GM18498 (cell line): ENCODE data around the gene RBFOX2.

Source experiments
- ATAC-seq: cut with Tn5 transposase; IDR thresholded peaks from one replicate; pipeline ENCODE4 v1.9.1; 2021; ENCODE audit warnings: mild to moderate bottlenecking, moderate library complexity; ENCODE audit not compliant: unreplicated experiment

Gene RBFOX2

GRCh38 chr22:35947794-35948425, 80.7 kb downstream of the RBFOX2 start:
- ATAC-seq, result no peak

GRCh38 chr22:35944458-35944857, 84.2 kb downstream of the RBFOX2 start:
- ATAC-seq, result no peak

- ATAC-seq, result no peak
These were observed 88.5 kb downstream of the RBFOX2 start for GRCh38 chr22:35940166-35940565.

GRCh38 chr22:35938226-35938625, 90.4 kb downstream of the RBFOX2 start:
- ATAC-seq, result no peak

GRCh38 chr22:35930933-35931332, 97.7 kb downstream of the RBFOX2 start:
- no peak for ATAC-seq

- ATAC-seq, result no peak
These were observed 100.3 kb downstream of the RBFOX2 start for GRCh38 chr22:35928285-35928798.

GRCh38 chr22:35923026-35923425, 105.6 kb downstream of the RBFOX2 start:
- ATAC-seq, result no peak

GRCh38 chr22:35921777-35922176, 106.8 kb downstream of the RBFOX2 start:
- ATAC-seq, result no peak

GRCh38 chr22:35921044-35921443, 107.6 kb downstream of the RBFOX2 start:
- ATAC-seq, result no peak

GRCh38 chr22:35919002-35919542, 109.6 kb downstream of the RBFOX2 start:
- no peak for ATAC-seq

GRCh38 chr22:35918456-35918855, 110.2 kb downstream of the RBFOX2 start:
- ATAC-seq, result no peak

GRCh38 chr22:35917651-35918050, 111.0 kb downstream of the RBFOX2 start:
- no peak for ATAC-seq

GRCh38 chr22:35915477-35916013, 113.1 kb downstream of the RBFOX2 start:
- no peak for ATAC-seq

GRCh38 chr22:35914665-35915476, 113.8 kb downstream of the RBFOX2 start:
- ATAC-seq, result no peak

- ATAC-seq, result no peak
These were observed 114.3 kb downstream of the RBFOX2 start for GRCh38 chr22:35914357-35914664.

- ATAC-seq, result no peak
These were observed 114.7 kb downstream of the RBFOX2 start for GRCh38 chr22:35913925-35914324.

GRCh38 chr22:35912658-35913057, 116.0 kb downstream of the RBFOX2 start:
- no peak for ATAC-seq

GRCh38 chr22:35911877-35912276, 116.7 kb downstream of the RBFOX2 start:
- no peak for ATAC-seq

- no peak for ATAC-seq
These were observed 117.7 kb downstream of the RBFOX2 start for GRCh38 chr22:35910926-35911325.

GRCh38 chr22:35910003-35910769, 118.4 kb downstream of the RBFOX2 start:
- no peak for ATAC-seq

GRCh38 chr22:35905894-35906293, 122.7 kb downstream of the RBFOX2 start:
- ATAC-seq, result no peak
